Measurements from ENCODE around the gene NLGN1.

GRCh38 chr3:173893835-173894234, 496.3 kb downstream of the NLGN1 start:
- TF ChIP-seq, protein P1, sequence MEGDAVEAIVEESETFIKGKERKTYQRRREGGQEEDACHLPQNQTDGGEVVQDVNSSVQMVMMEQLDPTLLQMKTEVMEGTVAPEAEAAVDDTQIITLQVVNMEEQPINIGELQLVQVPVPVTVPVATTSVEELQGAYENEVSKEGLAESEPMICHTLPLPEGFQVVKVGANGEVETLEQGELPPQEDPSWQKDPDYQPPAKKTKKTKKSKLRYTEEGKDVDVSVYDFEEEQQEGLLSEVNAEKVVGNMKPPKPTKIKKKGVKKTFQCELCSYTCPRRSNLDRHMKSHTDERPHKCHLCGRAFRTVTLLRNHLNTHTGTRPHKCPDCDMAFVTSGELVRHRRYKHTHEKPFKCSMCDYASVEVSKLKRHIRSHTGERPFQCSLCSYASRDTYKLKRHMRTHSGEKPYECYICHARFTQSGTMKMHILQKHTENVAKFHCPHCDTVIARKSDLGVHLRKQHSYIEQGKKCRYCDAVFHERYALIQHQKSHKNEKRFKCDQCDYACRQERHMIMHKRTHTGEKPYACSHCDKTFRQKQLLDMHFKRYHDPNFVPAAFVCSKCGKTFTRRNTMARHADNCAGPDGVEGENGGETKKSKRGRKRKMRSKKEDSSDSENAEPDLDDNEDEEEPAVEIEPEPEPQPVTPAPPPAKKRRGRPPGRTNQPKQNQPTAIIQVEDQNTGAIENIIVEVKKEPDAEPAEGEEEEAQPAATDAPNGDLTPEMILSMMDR (IDR thresholded peaks at IDR 0.05): no peak
- no peak for TF ChIP-seq EP300 (IDR thresholded peaks at IDR 0.05)

Data from suprapubic skin (tissue), 3 donors.